GM19452 (cell line): ENCODE data around the gene ACAD8.

ENCODE experiments used
- ATAC-seq: cut with Tn5 transposase; IDR thresholded peaks from one replicate; pipeline ENCODE4 v1.9.1; 2021; ENCODE audit not compliant: unreplicated experiment

ACAD8 gene

DNA sequence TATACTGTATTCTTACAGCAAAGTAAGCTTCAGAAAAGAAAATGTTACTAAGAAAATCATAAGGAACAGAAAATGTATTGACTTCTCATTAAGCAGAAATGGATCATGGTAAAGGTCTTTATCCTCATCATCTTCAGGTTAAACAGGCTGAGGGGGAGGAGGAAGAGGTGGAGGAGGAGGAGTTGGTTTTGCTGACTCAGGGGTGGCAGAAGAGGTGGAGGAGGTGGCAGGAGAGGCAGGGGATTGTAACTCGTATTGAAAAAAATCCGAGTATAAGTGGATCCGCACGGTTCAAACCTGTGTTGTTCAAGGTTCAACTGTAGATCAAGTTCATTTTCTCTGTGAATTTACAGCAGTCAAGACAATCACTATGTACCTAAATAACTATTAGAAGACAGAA lies 35.8 kb downstream of the ACAD8 start:
- ATAC-seq = no peak

- no peak for ATAC-seq
Measured at GRCh38 chr11:134289789-134290188, 36.4 kb downstream of the ACAD8 start.

DNA sequence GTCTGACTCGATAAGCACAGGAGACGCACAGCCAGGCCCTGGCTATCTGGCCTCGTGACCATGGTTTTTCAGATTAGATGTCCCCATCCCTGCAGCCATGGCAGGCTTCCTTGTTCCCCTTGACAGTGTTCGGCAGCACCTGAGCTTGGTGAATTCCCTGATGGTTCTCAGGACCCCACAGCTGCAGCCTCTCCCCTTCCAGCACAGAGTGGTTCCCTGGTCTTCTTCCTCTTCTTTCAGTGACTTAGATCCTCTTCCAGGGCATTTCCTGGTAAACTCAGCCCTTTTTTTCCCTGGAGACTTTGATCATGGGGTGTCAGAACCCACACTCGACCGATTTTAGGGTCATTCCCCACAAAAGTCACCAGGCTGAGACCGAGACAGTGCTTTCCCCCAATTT lies 37.3 kb downstream of the ACAD8 start:
- ATAC-seq = no peak

DNA sequence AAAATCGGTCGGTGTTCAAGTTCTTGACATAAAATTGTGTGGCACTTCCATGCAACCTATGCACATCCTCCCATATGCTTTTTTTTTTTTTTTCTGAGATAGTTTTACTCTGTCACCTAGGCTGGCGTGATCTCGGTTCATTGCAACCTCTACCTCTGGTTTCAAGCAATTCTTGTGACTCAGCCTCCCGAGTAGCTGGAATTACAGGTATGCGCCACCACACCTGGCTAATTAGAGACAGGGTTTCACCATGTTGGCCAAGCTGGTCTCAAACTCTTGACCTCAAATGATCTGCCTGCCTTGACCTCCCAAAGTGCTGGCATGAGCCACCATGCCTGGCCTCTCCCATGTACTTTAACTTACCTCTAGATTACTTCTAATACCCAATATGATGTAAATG lies 37.8 kb downstream of the ACAD8 start:
- ATAC-seq = no peak

DNA sequence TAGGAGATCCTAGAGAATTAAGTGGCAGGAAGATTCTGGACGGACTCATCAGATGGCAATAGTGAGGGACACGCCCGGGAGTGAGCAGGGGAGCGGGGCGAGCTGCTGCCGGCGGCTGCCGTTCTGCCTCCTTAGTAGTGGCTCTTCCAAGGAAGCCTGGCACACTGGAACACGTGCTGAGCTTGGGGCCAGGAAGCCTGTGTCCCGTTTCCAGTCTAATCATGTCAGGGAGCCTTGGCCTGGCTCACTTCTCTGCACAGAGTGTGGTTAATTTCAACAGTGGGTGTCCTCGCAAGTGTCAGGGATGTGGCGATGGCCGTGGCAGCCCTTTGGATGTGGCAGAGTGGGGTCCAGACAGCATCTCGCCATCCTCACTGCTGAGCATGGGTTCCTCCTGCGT lies 39.3 kb downstream of the ACAD8 start:
- no peak for ATAC-seq

DNA sequence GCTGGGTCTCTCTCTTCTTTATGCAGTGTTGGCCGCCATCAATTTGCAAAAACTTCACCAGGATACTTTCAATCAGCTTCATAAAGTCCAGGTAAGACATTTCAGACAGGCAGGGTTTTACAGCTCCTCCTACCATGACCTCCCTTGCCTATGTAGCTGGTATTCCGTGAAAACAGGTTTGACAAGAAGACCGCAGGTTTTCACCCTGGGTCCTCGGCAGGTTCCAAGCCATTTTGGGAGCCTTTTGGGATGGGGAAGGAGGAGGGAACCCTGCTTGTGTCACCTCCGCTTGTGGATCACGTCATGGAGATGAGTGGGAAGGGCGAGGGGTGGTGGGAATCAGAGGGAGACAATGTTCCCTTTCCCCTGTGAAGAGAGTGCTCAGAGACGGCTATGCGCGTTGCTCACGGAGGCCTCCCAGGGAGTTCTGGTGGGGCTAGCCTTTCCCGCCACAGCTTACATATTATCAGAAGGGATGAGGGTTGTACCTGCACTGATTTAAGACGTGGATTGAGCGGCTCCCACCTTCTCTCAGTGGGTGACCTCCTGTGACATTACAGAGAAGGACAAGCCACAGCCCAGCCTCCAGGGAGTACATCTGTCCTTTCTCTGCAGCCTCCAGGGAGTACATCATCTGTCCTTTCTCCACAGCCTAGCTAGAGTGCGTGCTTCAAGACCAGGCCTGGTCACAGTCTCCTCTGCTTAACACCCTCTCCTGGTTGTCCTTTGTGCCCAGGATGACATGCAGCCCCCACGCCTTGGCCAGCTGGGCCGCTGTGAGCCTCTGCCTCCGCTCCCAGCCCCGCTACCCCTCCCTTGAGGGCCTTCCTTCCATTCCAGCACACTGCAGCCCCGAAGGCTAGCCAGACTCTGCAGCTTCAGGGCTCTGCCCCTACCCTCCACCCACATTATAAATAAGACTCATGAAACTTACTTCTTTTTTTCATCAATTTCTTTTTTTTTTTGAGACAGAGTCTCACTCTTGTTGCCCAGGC lies 40.0 kb downstream of the ACAD8 start:
- ATAC-seq = no peak

DNA sequence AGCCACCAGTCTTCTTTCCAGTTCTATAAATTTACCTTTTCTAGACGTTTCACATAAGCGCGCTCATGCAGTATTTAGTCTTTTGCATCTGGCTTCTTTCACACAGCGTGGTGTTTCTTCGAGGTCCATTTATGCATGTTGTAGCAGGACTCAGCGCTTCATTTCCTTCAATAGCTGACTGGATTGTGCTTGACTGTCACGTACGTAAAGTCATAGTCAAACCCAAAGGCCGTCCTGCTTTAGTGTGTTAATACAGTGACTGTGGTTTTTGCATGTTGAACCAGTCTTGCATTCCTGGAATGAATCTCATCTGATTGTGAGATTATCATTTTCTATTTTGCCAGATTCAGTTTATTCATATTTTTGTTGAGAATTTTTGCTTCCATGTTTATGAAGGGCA lies 41.3 kb downstream of the ACAD8 start:
- ATAC-seq = no peak

DNA sequence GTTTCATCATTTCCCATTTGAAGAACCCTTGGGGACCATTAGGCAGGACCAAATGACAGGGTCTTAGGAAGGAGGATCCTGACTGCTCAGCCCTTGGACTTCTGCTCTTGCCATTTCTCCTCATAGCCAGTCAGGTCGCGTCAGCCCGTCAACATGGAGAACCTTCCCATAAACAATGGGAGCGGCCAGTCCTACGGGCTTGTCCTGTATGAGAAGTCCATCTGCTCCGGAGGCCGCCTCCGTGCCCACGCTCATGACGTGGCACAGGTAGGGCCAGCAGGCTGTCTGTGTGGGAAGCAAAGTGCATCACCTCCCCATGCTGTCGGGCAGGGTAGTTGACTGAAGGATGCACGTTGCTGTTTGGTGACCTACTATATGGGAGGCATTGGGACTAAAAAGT lies 58.9 kb downstream of the ACAD8 start:
- no peak for ATAC-seq

DNA sequence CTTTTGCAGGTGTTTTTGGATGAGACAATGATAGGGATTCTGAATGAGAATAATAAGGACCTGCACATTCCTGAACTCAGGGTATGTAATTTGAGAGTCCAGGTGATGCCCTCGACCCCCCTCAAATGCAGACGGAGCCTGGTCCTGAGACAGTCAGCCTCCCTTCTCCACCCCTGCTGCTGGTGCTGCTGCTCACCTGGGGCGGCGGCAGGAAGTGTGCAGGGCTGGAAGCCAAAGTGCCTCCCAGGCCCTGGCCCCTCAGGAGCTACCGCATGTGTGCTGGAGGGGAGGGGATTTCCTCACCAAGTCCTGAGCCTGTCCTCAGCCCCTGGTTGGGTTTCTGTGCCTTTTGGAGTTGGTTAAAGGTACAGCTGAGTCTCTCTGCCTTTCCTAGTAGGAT lies 59.4 kb downstream of the ACAD8 start:
- no peak for ATAC-seq

DNA sequence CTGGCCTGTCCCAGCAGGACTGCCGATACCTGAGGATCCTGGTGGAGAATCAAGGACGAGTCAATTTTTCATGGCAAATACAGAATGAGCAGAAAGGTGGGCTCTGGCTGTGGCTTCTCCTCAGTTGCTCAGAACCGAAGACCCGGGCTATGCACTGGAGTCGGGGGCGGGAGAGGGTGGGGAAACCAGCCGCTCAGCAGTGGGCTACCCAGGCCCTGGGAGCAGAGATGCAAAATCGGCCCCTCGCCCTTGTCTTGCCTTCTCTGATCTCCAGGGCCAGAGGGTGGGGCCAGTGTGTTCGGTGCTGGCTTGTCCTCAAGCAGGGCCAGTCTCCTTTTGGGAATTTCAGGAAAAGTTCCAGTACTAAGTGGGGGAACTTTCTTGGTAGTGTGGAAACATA lies 60.0 kb downstream of the ACAD8 start:
- ATAC-seq = no peak

GRCh38 chr11:134313821-134314607 lies 60.6 kb downstream of the ACAD8 start:
- ATAC-seq = no peak
